Activated CD4-positive, alpha-beta T cell treated with anti-CD3 and anti-CD28 coated beads, Interleukin-2, Interleukin-4, amounts not matched to agents 100 ng/mL and 50 ng/mL, durations not matched to agents 16 hours and 8 hours (primary cell): ENCODE results near the gene STX5.

ENCODE experiments used
- DNase-seq: peaks from one replicate; pipeline ENCODE4 v3.0.0-alpha.2; 2020; ENCODE audit warnings: low spot score

The STX5 gene

GRCh38 chr11:62782753-62783152 is 49.1 kb downstream of the STX5 start:
- DNase-seq = no peak

- no peak for DNase-seq
These were observed 53.4 kb downstream of the STX5 start for GRCh38 chr11:62778441-62778840.

- no peak for DNase-seq
These were observed 54.5 kb downstream of the STX5 start for GRCh38 chr11:62777389-62777788.

GRCh38 chr11:62775646-62776045 is 56.2 kb downstream of the STX5 start:
- DNase-seq = no peak

GRCh38 chr11:62774407-62774806 is 57.4 kb downstream of the STX5 start:
- no peak for DNase-seq

- DNase-seq = peak; percentile 96
These were observed 60.5 kb downstream of the STX5 start, which contains the start of gene TAF6L for GRCh38 chr11:62771144-62772021. Gene TAF6L (plus strand): TSS chr11:62771396. CDS start chr11:62775784, 4,388 bp downstream.

- DNase-seq = peak; percentile 21
These were observed 61.1 kb downstream of the STX5 start for GRCh38 chr11:62770778-62771143.

- peak; percentile 4 for DNase-seq
These were observed 71.0 kb downstream of the STX5 start for GRCh38 chr11:62760867-62761227.

- DNase-seq = no peak
These were observed 73.7 kb downstream of the STX5 start for GRCh38 chr11:62757846-62758788.
